Measurements from ENCODE around the gene RNF182. TPM values are rescaled to one million over a fixed set of nuclear protein-coding genes. Genes with fewer than 3 reads are reported as not detected.

RNF182 gene
- total RNA-seq, 2 donors from 2014 or later: 3.2 TPM; not detected in 1

GRCh38 chr6:13915561-13916229 lies 9.1 kb upstream of the RNF182 start:
- no peaks in the 10 kb centered on the region for H3K4me1 ChIP-seq (replicated peaks)
- intact Hi-C loops (cut with DNase I): no loop called here
- 84% methylated on average over 3 of the region's 3 CpGs for WGBS
- no peaks in the 10 kb centered on the region for H3K27me3 ChIP-seq (replicated peaks; ENCODE audit: insufficient read depth)
- H3K9me3 ChIP-seq: no peaks in the 10 kb centered on the region
- TF ChIP-seq POLR2A (IDR thresholded peaks at IDR 0.05) (no peak), POLR2AphosphoS5 (IDR thresholded peaks at IDR 0.05) (no peak), CTCF (IDR thresholded peaks at IDR 0.05) (no peak)
- no peak for DNase-seq (ENCODE audit: low spot score)
- H3K36me3 ChIP-seq: no peaks in the 10 kb centered on the region
- H3K27ac ChIP-seq: no peak overlapping the region
- no peak overlapping the region for H3K4me3 ChIP-seq

GRCh38 chr6:13916230-13916944 lies 8.4 kb upstream of the RNF182 start:
- Histone ChIP-seq H3K9me3 (no peaks in the 10 kb centered on the region), H3K4me1 (replicated peaks) (no peaks in the 10 kb centered on the region), H3K27me3 (replicated peaks; ENCODE audit: insufficient read depth) (no peaks in the 10 kb centered on the region), H3K36me3 (no peaks in the 10 kb centered on the region), H3K27ac (no peak overlapping the region), H3K4me3 (no peak overlapping the region)
- no peak for DNase-seq (ENCODE audit: low spot score)
- WGBS: 91% methylated on average over 5 of the region's 5 CpGs
- TF ChIP-seq CTCF (IDR thresholded peaks at IDR 0.05) (no peak), POLR2A (IDR thresholded peaks at IDR 0.05) (no peak), POLR2AphosphoS5 (IDR thresholded peaks at IDR 0.05) (no peak)
- intact Hi-C loops (cut with DNase I): no loop called here

- H3K27me3 ChIP-seq (replicated peaks; ENCODE audit: insufficient read depth): no peaks in the 10 kb centered on the region
- no peak overlapping the region for H3K4me3 ChIP-seq
- 73% methylated on average over 1 of the region's 1 CpG for WGBS
- H3K4me1 ChIP-seq (replicated peaks): no peaks in the 10 kb centered on the region
- no peak overlapping the region for H3K27ac ChIP-seq
- H3K9me3 ChIP-seq: no peaks in the 10 kb centered on the region
- DNase-seq (ENCODE audit: low spot score): no peak
- intact Hi-C loops (cut with DNase I): no loop called here
- no peaks in the 10 kb centered on the region for H3K36me3 ChIP-seq
- TF ChIP-seq CTCF (IDR thresholded peaks at IDR 0.05) (no peak), POLR2A (IDR thresholded peaks at IDR 0.05) (no peak), POLR2AphosphoS5 (IDR thresholded peaks at IDR 0.05) (no peak)
These were observed 7.6 kb upstream of the RNF182 start for GRCh38 chr6:13917141-13917540.

- H3K27ac ChIP-seq: no peak overlapping the region
- H3K4me1 ChIP-seq (replicated peaks): peaks cover 3% of the 10 kb centered on the region
- no peaks in the 10 kb centered on the region for H3K27me3 ChIP-seq (replicated peaks; ENCODE audit: insufficient read depth)
- 77% methylated on average over 4 of the region's 4 CpGs for WGBS
- H3K9me3 ChIP-seq: no peaks in the 10 kb centered on the region
- TF ChIP-seq POLR2AphosphoS5 (IDR thresholded peaks at IDR 0.05) (no peak), CTCF (IDR thresholded peaks at IDR 0.05) (no peak)
- H3K4me3 ChIP-seq: no peak overlapping the region
- no peak for DNase-seq (ENCODE audit: low spot score)
- H3K36me3 ChIP-seq: no peaks in the 10 kb centered on the region
- intact Hi-C loops (cut with DNase I): no loop called here
These were observed 6.0 kb upstream of the RNF182 start for GRCh38 chr6:13918686-13919250.

Measured in prostate gland (tissue), 2 donors.